GM19035 (cell line): ENCODE data around the gene LTA4H.
"Not testable (repeated sequence)": the region's sequence is repeated elsewhere in the genome, so short reads cannot be mapped to it uniquely, and the experiment has no call there.

Experiments
- ATAC-seq: cut with Tn5 transposase; IDR thresholded peaks from one replicate; pipeline ENCODE4 v1.9.1; 2021; ENCODE audit not compliant: unreplicated experiment

Gene LTA4H

DNA sequence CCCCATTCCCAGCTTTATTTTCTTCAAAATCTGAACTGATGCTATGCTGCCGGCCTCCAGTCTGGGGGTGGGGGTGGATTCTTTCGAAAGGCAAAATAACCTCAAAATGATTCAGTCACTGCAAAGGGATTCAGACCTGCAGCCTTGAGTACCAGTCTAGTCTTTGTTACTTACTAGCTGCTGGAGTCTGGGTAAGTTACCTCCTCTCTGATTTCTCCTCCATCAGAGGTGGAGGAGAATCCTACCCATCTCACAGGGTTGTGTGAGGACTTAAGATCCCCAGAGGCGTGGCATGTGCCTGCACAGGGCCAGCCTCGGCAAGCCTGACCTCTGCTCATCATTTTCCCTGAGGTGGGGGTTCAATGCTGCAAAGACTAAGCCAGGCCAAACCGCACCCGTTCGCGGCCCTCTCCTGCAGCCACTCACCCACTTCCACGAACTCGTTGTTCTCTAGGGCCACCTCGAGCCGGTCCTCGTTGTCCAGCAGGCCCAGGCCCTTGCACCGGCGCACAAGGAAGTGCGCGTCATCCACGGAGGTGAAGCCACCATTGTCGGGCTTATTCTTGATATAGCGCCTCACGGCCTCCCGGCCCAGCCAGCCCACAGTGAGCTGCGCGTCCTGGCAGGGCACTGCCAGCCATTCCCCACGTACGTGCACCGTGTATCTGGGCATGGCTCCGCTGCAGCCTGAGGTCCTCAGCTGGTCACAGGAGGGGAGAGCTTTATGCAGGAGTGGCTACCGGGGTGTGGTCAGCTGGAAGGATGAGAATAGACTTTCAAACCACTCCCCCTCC, 40.0 kb downstream of the LTA4H start:
- ATAC-seq = no peak

- ATAC-seq = no peak
These were observed 40.9 kb downstream of the LTA4H start for GRCh38 chr12:95994476-95994875.

DNA sequence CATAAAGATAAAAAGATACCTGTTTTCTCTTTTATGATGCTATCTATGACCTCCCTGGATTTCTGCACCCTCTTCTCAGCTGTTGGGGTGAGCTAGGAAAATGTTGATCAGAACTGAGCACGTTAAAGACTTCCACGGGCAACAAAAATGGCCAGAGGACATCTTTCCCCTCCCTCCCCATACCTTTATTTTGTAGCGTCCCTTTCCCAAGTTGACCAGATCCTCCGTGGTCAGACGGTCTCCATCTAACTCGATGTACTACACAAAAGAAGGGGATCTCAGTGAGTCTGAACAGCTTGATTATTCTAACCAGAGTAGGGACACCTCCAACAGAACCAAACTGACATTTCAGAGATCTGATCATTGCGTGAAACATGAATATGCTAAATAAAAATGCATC, 41.5 kb downstream of the LTA4H start:
- no peak for ATAC-seq

DNA sequence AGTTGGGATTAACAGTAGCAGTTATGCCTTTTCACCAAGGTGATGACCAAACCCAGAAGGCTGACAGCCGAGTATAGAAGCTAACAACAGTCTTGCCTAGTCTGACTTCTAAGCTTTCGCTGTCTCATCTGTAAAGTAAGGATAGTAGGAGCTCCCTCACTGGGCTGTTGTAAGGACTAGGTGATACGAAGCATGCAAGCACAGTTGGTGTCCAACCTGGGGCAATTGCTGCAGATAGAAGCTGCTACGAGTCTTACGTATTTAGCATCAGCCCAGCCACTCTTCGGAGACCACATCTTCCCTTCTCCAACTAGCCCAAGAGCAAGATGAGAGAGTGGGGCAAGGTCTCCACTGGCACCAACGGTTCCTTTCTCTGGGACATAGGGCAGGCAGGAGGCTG, 45.3 kb downstream of the LTA4H start:
- no peak for ATAC-seq

- ATAC-seq = no peak
These were observed 45.8 kb downstream of the LTA4H start for GRCh38 chr12:95989504-95990123.

DNA sequence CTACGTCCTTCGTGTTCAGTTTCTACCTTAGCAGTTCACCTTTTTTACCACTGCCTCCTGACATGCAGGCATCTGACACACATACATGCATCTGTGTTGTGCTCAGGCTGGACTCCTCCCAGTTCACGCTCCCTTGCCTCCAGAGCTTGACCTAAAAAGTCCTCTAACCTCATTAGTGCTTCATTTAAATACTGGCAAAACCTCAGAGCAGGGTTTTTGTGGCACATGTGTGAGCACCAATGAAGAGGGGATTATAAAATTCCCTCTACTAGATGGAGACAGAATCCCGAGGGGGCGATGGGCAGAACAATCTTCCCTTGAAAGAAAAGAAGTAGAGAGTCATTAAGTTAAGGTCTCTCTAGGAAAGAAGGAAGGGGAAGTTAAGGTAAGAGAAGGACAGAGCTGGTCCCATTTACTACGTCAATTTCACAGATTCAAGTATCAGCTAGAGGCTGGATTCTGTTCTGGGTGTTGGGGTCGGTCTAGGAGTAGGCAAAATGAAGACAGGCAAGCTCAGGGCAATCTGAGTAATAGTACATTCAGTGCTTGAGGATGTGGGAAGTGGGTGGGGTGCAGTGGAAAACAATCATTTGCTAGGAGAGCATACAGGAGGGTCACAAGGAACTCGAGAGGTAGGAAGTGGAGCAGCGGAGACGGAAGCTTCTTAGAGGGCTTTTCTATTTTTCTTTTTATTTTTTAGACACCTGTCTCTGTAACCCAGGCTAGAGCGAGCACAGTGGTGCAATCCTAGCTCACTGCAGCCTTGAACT, 46.7 kb downstream of the LTA4H start:
- no peak for ATAC-seq

DNA sequence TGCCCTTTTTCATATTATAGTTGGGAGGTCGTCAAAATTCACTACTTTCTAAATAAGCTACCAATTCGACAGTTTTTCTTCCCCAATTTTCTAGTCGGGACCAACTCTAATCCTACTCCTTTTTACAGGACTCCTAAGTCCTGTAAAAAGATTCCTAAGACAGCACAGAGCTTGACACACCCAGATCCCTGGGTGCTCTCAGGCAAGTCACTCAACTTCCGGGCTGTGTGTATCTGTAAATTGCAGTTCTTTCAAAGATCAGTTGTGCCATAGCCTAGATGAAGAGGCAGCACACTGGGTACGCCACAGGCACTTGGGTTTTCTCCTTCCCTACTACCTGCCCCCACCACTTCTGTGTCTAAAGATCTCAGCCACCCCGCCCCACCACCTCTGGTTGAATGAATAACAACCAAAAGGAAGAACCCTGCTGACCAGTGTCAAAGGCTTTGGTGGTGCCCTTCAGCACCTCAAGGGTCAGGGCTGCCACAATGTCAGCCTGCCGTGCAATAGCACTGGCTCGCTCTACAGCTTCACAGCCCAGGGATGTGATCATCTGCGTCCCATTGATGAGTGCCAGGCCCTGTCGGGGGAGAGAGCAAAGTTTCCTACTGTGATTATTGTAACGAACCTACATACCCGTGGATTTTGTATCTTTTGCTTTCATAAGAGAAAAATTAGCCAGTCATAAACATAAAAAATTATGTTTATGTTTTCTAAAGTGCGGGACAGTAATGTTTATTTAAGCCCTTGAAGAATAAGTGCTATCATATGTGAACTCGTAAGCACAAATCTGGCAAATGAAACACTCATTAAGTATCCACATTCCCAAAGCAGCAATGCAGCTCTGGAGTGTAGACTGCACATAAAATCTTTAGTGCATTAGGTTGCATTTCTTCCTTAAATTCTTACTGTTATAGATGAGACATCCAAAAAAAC, 48.5 kb downstream of the LTA4H start:
- no peak for ATAC-seq

GRCh38 chr12:95984682-95985081, 50.7 kb downstream of the LTA4H start:
- no peak for ATAC-seq

GRCh38 chr12:95982602-95983001, 52.8 kb downstream of the LTA4H start:
- ATAC-seq = no peak

DNA sequence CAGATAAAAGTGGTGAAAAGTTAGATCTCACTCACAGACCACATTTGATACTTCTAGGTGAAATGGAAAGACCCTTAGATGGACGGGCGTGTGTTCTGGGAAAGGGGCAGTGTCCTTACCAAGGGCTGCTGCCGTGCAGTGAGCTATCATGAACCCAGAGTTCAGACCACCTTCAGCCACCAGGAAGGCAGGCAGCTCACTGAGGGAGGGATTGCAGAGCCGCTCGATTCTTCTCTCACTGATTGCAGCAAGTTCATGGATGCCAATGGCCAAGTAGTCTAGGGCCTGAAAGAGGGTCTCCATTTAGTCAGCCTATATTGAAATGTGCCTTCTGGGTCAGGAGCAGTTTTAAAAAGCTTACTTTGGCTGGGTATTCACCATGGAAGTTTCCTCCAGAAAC, 55.0 kb downstream of the LTA4H start:
- ATAC-seq = no peak

GRCh38 chr12:95978774-95979173, 56.6 kb downstream of the LTA4H start:
- ATAC-seq = no peak

DNA sequence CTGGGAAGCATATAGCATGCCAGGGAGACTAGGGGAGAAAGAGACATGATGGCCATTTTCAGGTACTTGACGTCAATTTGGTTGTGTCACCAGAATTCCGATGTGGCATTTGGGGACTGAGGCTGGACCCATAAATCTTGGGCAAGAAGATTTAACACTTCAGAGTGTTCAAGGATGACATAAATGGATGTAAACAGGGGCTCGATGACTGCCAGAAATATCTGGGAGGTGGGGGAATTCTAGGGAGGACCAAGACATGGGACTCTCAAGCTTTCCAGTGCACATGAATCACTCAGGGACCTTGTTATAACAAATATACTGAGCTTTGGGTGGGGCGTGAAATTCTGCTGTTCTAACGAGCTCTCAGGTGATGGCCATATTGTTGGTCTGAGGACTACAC, 57.0 kb downstream of the LTA4H start:
- ATAC-seq = no peak

- ATAC-seq = no peak
These were observed 57.6 kb downstream of the LTA4H start for GRCh38 chr12:95977764-95978305.

- ATAC-seq = no peak
These were observed 59.0 kb downstream of the LTA4H start for GRCh38 chr12:95976416-95976832.

- no peak for ATAC-seq
These were observed 59.9 kb downstream of the LTA4H start for GRCh38 chr12:95975491-95975890.

- ATAC-seq = no peak
These were observed 61.0 kb downstream of the LTA4H start for GRCh38 chr12:95974358-95974757.

GRCh38 chr12:95972832-95973456, 62.4 kb downstream of the LTA4H start:
- ATAC-seq = no peak

DNA sequence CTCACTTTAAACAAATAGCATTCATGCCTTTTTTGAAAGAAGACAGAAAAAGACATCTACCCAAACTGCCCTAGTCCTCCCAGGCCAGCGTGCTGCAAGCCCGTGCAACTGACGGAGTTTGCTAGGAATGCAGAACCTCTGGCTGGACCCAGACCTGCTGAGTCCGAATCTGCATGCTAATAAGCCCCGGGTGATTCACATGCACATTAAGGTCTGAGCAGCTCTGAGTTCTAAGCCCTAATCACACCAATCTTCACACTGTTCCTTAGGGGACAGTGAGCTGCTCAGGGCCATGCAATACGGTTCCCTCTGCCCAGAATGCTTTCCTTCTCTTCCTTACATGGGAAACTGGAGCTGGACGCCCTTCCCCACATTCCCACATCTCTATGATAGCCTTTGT, 64.5 kb downstream of the LTA4H start:
- ATAC-seq = no peak

GRCh38 chr12:95969116-95969515, 66.3 kb downstream of the LTA4H start:
- not testable (repeated sequence) for ATAC-seq

GRCh38 chr12:95967301-95967700, 68.1 kb downstream of the LTA4H start:
- no peak for ATAC-seq
